GM23338 (cell line): Measurements from ENCODE around the gene DACH1. TPM values are rescaled to one million over a fixed set of nuclear protein-coding genes. Genes with fewer than 3 reads are reported as not detected.

Source experiments
- CREB1 ChIP-seq: fragments of 250-450 bp; sonication (Bioruptor Pico); IDR thresholded peaks from 2 replicates; pipeline ENCODE4 v1.5.0; 2020; ENCODE audit warnings: low read depth, mild to moderate bottlenecking, moderate library complexity
- EZH2phosphoT487 ChIP-seq: fragments of 200-600 bp; sonication (generic); IDR thresholded peaks from one replicate; pipeline ENCODE4 v1.8.1; 2018; ENCODE audit warnings: antibody characterized with exemption; ENCODE audit not compliant: unreplicated experiment
- POLR2AphosphoS5 ChIP-seq: IDR thresholded peaks from 2 replicates; pipeline ENCODE4 v1.6.1; 2016; ENCODE audit warnings: antibody characterized with exemption, low read depth
- STAT1 ChIP-seq: IDR thresholded peaks from one replicate; pipeline ENCODE4 v1.6.1; 2016; ENCODE audit warnings: antibody characterized with exemption; ENCODE audit not compliant: unreplicated experiment
- polyA plus RNA-seq: library from polyadenylated mRNA; unstranded; fragments of >200 nt; fragmentation: Nextera tagmentation; extraction: Ambion mirVana; gene quantifications from 2 replicates; pipeline ENCODE4 v1.2.1, GENCODE V29; 2016
- total RNA-seq: library from RNA; depleted of rRNA; stranded (reverse); fragments of >200 nt; shearing (Covaris generic); gene quantifications from 2 replicates; pipeline ENCODE4 v1.2.3, GENCODE V29; 2014
- TF ChIP-seq, protein P1 (sequence below): fragments of 250-450 bp; sonication (Bioruptor Pico); IDR thresholded peaks from 2 replicates; pipeline ENCODE4 v1.5.0; 2020; ENCODE audit warnings: mild to moderate bottlenecking, moderate library complexity
- TF ChIP-seq, protein P2 (sequence below): IDR thresholded peaks from one replicate; pipeline ENCODE4 v1.6.1; 2018; ENCODE audit warnings: antibody characterized with exemption; ENCODE audit not compliant: unreplicated experiment
- TF ChIP-seq, protein P3 (sequence below), 2 experiments: fragments of 200-600 bp in 1 of 2; sonication (generic) in 1 of 2; conservative IDR thresholded peaks; 2 replicates each; pipeline versions ENCODE4 v1.5.1 to v1.6.1; 2016 to 2017; ENCODE audit warnings: antibody characterized with exemption in 2 of 2, low read depth in 2 of 2, mild to moderate bottlenecking in 2 of 2, moderate library complexity in 1 of 2

DACH1 gene
- total and polyA plus RNA-seq, 2 experiments from 2014 or later = 0.45 to 0.57 TPM

DNA sequence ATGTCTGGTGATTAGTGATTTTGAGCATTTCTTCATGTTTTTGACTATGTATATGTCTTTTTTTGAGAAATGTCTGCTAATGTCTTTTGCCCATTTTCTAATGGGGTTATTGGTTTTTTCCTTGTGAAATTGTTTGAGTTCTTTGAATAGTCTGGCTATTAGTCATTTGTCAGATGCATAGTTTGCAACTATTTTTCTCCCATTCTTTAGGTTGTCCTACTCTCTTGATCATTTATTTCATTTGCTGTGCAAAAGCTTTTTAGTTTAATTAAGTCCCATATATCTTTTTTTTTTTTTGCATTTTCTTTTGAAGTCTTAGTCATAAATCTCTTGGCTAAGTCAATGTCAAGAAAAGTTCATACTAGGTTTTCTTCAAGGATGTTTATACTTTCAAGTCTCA lies 449.8 kb downstream of the DACH1 start (continued):
- TF ChIP-seq, protein P1, sequence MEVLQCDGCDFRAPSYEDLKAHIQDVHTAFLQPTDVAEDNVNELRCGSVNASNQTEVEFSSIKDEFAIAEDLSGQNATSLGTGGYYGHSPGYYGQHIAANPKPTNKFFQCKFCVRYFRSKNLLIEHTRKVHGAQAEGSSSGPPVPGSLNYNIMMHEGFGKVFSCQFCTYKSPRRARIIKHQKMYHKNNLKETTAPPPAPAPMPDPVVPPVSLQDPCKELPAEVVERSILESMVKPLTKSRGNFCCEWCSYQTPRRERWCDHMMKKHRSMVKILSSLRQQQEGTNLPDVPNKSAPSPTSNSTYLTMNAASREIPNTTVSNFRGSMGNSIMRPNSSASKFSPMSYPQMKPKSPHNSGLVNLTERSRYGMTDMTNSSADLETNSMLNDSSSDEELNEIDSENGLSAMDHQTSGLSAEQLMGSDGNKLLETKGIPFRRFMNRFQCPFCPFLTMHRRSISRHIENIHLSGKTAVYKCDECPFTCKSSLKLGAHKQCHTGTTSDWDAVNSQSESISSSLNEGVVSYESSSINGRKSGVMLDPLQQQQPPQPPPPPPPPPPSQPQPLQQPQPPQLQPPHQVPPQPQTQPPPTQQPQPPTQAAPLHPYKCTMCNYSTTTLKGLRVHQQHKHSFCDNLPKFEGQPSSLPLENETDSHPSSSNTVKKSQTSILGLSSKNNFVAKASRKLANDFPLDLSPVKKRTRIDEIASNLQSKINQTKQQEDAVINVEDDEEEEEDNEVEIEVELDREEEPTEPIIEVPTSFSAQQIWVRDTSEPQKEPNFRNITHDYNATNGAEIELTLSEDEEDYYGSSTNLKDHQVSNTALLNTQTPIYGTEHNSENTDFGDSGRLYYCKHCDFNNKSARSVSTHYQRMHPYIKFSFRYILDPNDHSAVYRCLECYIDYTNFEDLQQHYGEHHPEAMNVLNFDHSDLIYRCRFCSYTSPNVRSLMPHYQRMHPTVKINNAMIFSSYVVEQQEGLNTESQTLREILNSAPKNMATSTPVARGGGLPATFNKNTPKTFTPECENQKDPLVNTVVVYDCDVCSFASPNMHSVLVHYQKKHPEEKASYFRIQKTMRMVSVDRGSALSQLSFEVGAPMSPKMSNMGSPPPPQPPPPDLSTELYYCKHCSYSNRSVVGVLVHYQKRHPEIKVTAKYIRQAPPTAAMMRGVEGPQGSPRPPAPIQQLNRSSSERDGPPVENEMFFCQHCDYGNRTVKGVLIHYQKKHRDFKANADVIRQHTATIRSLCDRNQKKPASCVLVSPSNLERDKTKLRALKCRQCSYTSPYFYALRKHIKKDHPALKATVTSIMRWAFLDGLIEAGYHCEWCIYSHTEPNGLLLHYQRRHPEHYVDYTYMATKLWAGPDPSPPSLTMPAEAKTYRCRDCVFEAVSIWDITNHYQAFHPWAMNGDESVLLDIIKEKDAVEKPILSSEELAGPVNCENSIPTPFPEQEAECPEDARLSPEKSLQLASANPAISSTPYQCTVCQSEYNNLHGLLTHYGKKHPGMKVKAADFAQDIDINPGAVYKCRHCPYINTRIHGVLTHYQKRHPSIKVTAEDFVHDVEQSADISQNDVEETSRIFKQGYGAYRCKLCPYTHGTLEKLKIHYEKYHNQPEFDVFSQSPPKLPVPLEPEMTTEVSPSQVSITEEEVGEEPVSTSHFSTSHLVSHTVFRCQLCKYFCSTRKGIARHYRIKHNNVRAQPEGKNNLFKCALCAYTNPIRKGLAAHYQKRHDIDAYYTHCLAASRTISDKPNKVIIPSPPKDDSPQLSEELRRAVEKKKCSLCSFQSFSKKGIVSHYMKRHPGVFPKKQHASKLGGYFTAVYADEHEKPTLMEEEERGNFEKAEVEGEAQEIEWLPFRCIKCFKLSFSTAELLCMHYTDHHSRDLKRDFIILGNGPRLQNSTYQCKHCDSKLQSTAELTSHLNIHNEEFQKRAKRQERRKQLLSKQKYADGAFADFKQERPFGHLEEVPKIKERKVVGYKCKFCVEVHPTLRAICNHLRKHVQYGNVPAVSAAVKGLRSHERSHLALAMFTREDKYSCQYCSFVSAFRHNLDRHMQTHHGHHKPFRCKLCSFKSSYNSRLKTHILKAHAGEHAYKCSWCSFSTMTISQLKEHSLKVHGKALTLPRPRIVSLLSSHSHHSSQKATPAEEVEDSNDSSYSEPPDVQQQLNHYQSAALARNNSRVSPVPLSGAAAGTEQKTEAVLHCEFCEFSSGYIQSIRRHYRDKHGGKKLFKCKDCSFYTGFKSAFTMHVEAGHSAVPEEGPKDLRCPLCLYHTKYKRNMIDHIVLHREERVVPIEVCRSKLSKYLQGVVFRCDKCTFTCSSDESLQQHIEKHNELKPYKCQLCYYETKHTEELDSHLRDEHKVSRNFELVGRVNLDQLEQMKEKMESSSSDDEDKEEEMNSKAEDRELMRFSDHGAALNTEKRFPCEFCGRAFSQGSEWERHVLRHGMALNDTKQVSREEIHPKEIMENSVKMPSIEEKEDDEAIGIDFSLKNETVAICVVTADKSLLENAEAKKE (CRISPR knock-in tag) = no peak
- TF ChIP-seq CREB1 (CRISPR knock-in tag) (no peak), POLR2AphosphoS5 (no peak), EZH2phosphoT487 (no peak), STAT1 (no peak)
- TF ChIP-seq, protein P2, sequence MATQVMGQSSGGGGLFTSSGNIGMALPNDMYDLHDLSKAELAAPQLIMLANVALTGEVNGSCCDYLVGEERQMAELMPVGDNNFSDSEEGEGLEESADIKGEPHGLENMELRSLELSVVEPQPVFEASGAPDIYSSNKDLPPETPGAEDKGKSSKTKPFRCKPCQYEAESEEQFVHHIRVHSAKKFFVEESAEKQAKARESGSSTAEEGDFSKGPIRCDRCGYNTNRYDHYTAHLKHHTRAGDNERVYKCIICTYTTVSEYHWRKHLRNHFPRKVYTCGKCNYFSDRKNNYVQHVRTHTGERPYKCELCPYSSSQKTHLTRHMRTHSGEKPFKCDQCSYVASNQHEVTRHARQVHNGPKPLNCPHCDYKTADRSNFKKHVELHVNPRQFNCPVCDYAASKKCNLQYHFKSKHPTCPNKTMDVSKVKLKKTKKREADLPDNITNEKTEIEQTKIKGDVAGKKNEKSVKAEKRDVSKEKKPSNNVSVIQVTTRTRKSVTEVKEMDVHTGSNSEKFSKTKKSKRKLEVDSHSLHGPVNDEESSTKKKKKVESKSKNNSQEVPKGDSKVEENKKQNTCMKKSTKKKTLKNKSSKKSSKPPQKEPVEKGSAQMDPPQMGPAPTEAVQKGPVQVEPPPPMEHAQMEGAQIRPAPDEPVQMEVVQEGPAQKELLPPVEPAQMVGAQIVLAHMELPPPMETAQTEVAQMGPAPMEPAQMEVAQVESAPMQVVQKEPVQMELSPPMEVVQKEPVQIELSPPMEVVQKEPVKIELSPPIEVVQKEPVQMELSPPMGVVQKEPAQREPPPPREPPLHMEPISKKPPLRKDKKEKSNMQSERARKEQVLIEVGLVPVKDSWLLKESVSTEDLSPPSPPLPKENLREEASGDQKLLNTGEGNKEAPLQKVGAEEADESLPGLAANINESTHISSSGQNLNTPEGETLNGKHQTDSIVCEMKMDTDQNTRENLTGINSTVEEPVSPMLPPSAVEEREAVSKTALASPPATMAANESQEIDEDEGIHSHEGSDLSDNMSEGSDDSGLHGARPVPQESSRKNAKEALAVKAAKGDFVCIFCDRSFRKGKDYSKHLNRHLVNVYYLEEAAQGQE = no peak
- TF ChIP-seq, protein P3, sequence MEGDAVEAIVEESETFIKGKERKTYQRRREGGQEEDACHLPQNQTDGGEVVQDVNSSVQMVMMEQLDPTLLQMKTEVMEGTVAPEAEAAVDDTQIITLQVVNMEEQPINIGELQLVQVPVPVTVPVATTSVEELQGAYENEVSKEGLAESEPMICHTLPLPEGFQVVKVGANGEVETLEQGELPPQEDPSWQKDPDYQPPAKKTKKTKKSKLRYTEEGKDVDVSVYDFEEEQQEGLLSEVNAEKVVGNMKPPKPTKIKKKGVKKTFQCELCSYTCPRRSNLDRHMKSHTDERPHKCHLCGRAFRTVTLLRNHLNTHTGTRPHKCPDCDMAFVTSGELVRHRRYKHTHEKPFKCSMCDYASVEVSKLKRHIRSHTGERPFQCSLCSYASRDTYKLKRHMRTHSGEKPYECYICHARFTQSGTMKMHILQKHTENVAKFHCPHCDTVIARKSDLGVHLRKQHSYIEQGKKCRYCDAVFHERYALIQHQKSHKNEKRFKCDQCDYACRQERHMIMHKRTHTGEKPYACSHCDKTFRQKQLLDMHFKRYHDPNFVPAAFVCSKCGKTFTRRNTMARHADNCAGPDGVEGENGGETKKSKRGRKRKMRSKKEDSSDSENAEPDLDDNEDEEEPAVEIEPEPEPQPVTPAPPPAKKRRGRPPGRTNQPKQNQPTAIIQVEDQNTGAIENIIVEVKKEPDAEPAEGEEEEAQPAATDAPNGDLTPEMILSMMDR (conservative IDR thresholded peaks at IDR 0.05; ENCODE audit: low read depth in 2 of 2) = no peak
